GM12873 (cell line): ENCODE results near the gene MEF2B.

Experiments used
- TF ChIP-seq, protein P1 (sequence below): IDR thresholded peaks from 2 replicates; pipeline ENCODE4 v1.5.1; 2012; ENCODE audit warnings: low read depth, mild to moderate bottlenecking, moderate library complexity, low read length, control low read depth; ENCODE audit not compliant: insufficient read depth; ENCODE audit errors: missing control alignments

MEF2B gene

GRCh38 chr19:19095691-19096090 is 74.4 kb downstream of the MEF2B start:
- TF ChIP-seq, protein P1, sequence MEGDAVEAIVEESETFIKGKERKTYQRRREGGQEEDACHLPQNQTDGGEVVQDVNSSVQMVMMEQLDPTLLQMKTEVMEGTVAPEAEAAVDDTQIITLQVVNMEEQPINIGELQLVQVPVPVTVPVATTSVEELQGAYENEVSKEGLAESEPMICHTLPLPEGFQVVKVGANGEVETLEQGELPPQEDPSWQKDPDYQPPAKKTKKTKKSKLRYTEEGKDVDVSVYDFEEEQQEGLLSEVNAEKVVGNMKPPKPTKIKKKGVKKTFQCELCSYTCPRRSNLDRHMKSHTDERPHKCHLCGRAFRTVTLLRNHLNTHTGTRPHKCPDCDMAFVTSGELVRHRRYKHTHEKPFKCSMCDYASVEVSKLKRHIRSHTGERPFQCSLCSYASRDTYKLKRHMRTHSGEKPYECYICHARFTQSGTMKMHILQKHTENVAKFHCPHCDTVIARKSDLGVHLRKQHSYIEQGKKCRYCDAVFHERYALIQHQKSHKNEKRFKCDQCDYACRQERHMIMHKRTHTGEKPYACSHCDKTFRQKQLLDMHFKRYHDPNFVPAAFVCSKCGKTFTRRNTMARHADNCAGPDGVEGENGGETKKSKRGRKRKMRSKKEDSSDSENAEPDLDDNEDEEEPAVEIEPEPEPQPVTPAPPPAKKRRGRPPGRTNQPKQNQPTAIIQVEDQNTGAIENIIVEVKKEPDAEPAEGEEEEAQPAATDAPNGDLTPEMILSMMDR, result no peak
